ENCODE results near the gene S100A3.

S100A3 gene

DNA sequence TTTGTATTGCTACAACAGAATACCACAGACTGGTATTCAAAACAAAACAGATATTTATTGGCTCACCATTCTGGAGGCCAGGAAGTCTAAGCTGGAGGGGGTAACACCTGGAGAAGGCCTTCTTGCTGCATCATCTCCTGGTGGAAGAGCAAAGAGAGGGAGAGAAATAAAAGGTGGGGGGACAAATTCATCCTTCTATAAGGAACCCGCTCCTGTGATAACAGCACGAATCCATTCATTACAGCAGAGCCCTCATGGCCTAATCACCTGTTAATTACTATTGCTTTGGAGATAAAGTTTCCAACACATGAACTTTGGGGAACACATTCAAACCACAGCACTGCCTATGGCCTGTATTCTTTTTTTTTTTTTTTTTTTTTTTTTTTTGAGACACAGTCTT is 11.2 kb upstream of the S100A3 start:
- Histone ChIP-seq H3K9ac (ENCODE audit: low read length) (no peak overlapping the region), H3K27me3 (ENCODE audit: insufficient read depth, low read length) (no peaks in the 10 kb centered on the region), H3K9me3 (ENCODE audit: low read length) (peaks cover 4% of the 10 kb centered on the region; the same call in 1 of the 2 replicates), H3K79me2 (ENCODE audit: insufficient read depth, low read length) (no peaks in the 10 kb centered on the region), H3K4me3 (ENCODE audit: low read depth, low read length, poor library complexity, severe bottlenecking) (no peak overlapping the region), H3K36me3 (ENCODE audit: insufficient read depth, low read length) (peaks cover 3% of the 10 kb centered on the region; the same call in 1 of the 2 replicates), H4K20me1 (ENCODE audit: insufficient read depth, low read length) (no peaks in the 10 kb centered on the region), H3K27ac (ENCODE audit: low read depth, low read length, poor library complexity, severe bottlenecking) (no peak overlapping the region), H2AFZ (ENCODE audit: low read length) (no peak overlapping the region), H3F3A (ENCODE audit: insufficient read depth, low read length) (no peaks in the 10 kb centered on the region), H3K4me2 (ENCODE audit: low read length) (no peak overlapping the region), H3K4me1 (ENCODE audit: insufficient read depth, low read length, severe bottlenecking) (no peaks in the 10 kb centered on the region), H3K9me2 (ENCODE audit: low read depth, low read length) (no peaks in the 10 kb centered on the region)
- no peak for TF ChIP-seq CTCF (IDR thresholded peaks at IDR 0.05; ENCODE audit: low read length)
- TF ChIP-seq EZH2 (IDR thresholded peaks at IDR 0.05; ENCODE audit: borderline replicate concordance, low read length) = no peak

DNA sequence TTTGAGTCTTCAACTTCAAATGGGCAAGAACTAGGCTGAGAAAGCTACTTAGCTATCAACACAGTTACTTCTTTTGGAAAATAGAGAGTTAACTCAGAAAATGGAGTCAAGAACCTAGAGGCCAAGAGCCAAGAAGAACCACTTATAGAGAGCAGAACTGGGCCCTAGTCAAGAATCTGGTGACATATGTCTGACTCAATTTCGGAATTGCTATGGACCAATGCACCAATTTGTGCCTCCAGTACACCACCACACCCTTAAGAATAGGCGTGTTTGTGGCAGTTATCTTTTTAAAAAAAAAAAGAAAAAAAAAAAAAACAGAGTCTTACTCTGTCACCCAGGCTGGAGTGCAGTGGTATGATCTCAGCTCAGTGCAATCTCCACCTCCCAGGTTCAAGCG is 8.8 kb upstream of the S100A3 start:
- Histone ChIP-seq H3K9ac (ENCODE audit: low read length) (no peak overlapping the region), H3K9me2 (ENCODE audit: low read depth, low read length) (no peaks in the 10 kb centered on the region), H3K27ac (ENCODE audit: low read depth, low read length, poor library complexity, severe bottlenecking) (no peak overlapping the region), H4K20me1 (ENCODE audit: insufficient read depth, low read length) (no peaks in the 10 kb centered on the region), H3K4me1 (ENCODE audit: insufficient read depth, low read length, severe bottlenecking) (no peaks in the 10 kb centered on the region), H3K4me2 (ENCODE audit: low read length) (no peak overlapping the region), H3K4me3 (ENCODE audit: low read depth, low read length, poor library complexity, severe bottlenecking) (no peak overlapping the region), H3K9me3 (ENCODE audit: low read length) (peaks cover 4% of the 10 kb centered on the region; the same call in 1 of the 2 replicates), H3F3A (ENCODE audit: insufficient read depth, low read length) (no peaks in the 10 kb centered on the region), H2AFZ (ENCODE audit: low read length) (no peak overlapping the region), H3K36me3 (ENCODE audit: insufficient read depth, low read length) (peaks cover 3% of the 10 kb centered on the region; the same call in 1 of the 2 replicates), H3K27me3 (ENCODE audit: insufficient read depth, low read length) (no peaks in the 10 kb centered on the region), H3K79me2 (ENCODE audit: insufficient read depth, low read length) (no peaks in the 10 kb centered on the region)
- TF ChIP-seq EZH2 (IDR thresholded peaks at IDR 0.05; ENCODE audit: borderline replicate concordance, low read length) (no peak), CTCF (IDR thresholded peaks at IDR 0.05; ENCODE audit: low read length) (no peak)

GRCh38 chr1:153556348-153556747 is 7.3 kb upstream of the S100A3 start:
- Histone ChIP-seq H3K27me3 (ENCODE audit: insufficient read depth, low read length) (no peaks in the 10 kb centered on the region), H2AFZ (ENCODE audit: low read length) (no peak overlapping the region), H3K9ac (ENCODE audit: low read length) (no peak overlapping the region), H3K4me3 (ENCODE audit: low read depth, low read length, poor library complexity, severe bottlenecking) (no peak overlapping the region), H3K4me2 (ENCODE audit: low read length) (no peak overlapping the region), H3F3A (ENCODE audit: insufficient read depth, low read length) (no peaks in the 10 kb centered on the region), H3K4me1 (ENCODE audit: insufficient read depth, low read length, severe bottlenecking) (no peaks in the 10 kb centered on the region), H3K9me3 (ENCODE audit: low read length) (peaks cover 4% of the 10 kb centered on the region; the same call in 1 of the 2 replicates), H3K27ac (ENCODE audit: low read depth, low read length, poor library complexity, severe bottlenecking) (no peak overlapping the region), H4K20me1 (ENCODE audit: insufficient read depth, low read length) (no peaks in the 10 kb centered on the region), H3K9me2 (ENCODE audit: low read depth, low read length) (no peaks in the 10 kb centered on the region), H3K36me3 (ENCODE audit: insufficient read depth, low read length) (peaks cover 3% of the 10 kb centered on the region; the same call in 1 of the 2 replicates), H3K79me2 (ENCODE audit: insufficient read depth, low read length) (no peaks in the 10 kb centered on the region)
- TF ChIP-seq EZH2 (IDR thresholded peaks at IDR 0.05; ENCODE audit: borderline replicate concordance, low read length) (no peak), CTCF (IDR thresholded peaks at IDR 0.05; ENCODE audit: low read length) (no peak)
